Ovary (tissue), 3 donors: ENCODE measurements around the gene LRP1B.

Experiments
- EP300 ChIP-seq: sonication (generic); formaldehyde crosslinking; IDR thresholded peaks from one replicate; pipeline ENCODE4 v1.6.1; 2017; ENCODE audit warnings: antibody characterized with exemption
- POLR2A ChIP-seq: fragments of 450-650 bp; IDR thresholded peaks from one replicate; pipeline ENCODE4 v1.6.1; 2017; ENCODE audit warnings: antibody characterized with exemption, mild to moderate bottlenecking, moderate library complexity
- TF ChIP-seq, protein P1 (sequence below), 3 donors: fragments of 450-650 bp in 2 of 3; fragments of 200-600 bp in 1 of 3; IDR thresholded peaks; one replicate each; pipeline versions ENCODE4 v1.5.1 to v1.8.0; 2016 to 2022; ENCODE audit warnings: antibody characterized with exemption in 3 of 3, mild to moderate bottlenecking in 1 of 3
- donor health status: DM: no; HTN: no; CAD: no.

DNA sequence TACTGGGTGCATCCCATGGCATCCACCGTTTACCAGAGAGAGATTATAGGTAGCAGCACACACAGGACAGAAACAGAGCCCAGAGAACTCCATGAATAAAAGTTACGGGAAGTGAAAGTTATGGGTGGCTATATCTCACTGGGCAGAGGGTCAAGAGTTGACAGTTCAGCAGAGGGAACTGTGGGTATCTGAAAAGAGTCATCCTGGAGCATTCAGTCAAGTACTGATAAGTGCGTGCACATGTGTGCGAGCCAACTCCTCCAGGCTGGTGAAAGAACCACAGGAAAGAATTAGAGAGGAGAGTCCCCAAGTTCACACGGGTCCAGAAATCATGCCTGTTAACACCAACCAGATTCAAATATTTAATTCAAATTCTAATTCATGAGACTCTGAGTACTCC is 1588.2 kb downstream of the LRP1B start:
- no peak for TF ChIP-seq POLR2A
- TF ChIP-seq, protein P1, sequence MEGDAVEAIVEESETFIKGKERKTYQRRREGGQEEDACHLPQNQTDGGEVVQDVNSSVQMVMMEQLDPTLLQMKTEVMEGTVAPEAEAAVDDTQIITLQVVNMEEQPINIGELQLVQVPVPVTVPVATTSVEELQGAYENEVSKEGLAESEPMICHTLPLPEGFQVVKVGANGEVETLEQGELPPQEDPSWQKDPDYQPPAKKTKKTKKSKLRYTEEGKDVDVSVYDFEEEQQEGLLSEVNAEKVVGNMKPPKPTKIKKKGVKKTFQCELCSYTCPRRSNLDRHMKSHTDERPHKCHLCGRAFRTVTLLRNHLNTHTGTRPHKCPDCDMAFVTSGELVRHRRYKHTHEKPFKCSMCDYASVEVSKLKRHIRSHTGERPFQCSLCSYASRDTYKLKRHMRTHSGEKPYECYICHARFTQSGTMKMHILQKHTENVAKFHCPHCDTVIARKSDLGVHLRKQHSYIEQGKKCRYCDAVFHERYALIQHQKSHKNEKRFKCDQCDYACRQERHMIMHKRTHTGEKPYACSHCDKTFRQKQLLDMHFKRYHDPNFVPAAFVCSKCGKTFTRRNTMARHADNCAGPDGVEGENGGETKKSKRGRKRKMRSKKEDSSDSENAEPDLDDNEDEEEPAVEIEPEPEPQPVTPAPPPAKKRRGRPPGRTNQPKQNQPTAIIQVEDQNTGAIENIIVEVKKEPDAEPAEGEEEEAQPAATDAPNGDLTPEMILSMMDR (IDR thresholded peaks at IDR 0.05), result no peak
- TF ChIP-seq EP300, result no peak
